HEK293 (cell line): ENCODE measurements around the gene ECD.

Experiments
- OSR2 ChIP-seq: fragments of 450-650 bp; formaldehyde crosslinking; IDR thresholded peaks from 2 replicates; pipeline ENCODE4 v1.5.1; 2016; ENCODE audit warnings: missing biosample characterization, missing genetic modification characterization
- YY1 ChIP-seq: fragments of 450-650 bp; formaldehyde crosslinking; IDR thresholded peaks from 2 replicates; pipeline ENCODE4 v1.5.1; 2018; ENCODE audit warnings: missing biosample characterization, missing genetic modification characterization
- YY2 ChIP-seq: fragments of 450-650 bp; formaldehyde crosslinking; IDR thresholded peaks from 2 replicates; pipeline ENCODE4 v1.5.1; 2016; ENCODE audit warnings: missing biosample characterization, missing genetic modification characterization
- ZNF830 ChIP-seq: fragments of 450-650 bp; IDR thresholded peaks from 2 replicates; pipeline ENCODE4 v1.5.0; 2018; ENCODE audit warnings: missing biosample characterization, missing genetic modification characterization, low read depth, mild to moderate bottlenecking, moderate library complexity
- TF ChIP-seq, protein P1 (sequence below): fragments of 450-650 bp; formaldehyde crosslinking; IDR thresholded peaks from 2 replicates; pipeline ENCODE4 v1.5.1; 2016; ENCODE audit warnings: missing biosample characterization, missing genetic modification characterization
- TF ChIP-seq, protein P2 (sequence below): fragments of 450-650 bp; formaldehyde crosslinking; IDR thresholded peaks from 2 replicates; pipeline ENCODE4 v1.5.1; 2017; ENCODE audit warnings: missing biosample characterization, missing genetic modification characterization
- TF ChIP-seq, protein P3 (sequence below): fragments of 450-650 bp; formaldehyde crosslinking; IDR thresholded peaks from 2 replicates; pipeline ENCODE4 v1.5.1; 2016; ENCODE audit warnings: missing biosample characterization, missing genetic modification characterization
- TF ChIP-seq, protein P4 (sequence below): fragments of 450-650 bp; formaldehyde crosslinking; IDR thresholded peaks from 2 replicates; pipeline ENCODE4 v1.5.1; 2016; ENCODE audit warnings: missing biosample characterization, missing genetic modification characterization
- TF ChIP-seq, protein P5 (sequence below): fragments of 450-650 bp; formaldehyde crosslinking; IDR thresholded peaks from 2 replicates; pipeline ENCODE4 v1.5.1; 2016; ENCODE audit warnings: missing biosample characterization, missing genetic modification characterization, low read depth

DNA sequence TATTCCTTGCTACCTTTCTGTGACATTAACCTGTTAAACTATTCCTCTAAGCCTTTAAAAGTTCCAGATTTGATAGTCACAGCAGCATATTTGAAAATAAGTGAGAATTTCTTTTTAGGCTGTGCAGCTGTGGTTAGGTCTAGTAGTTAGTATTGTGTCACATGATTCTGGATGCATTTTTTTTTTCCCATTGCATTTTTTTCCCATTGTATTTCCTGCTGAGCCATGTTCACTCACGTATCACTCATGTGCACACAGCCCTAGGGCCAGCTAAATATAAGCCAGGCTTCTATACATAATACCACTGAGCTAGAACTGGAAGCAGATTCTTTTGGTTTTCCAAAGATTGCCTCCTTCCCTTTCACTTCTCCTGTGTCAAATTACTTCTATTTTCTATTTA is 41.9 kb upstream of the ECD start:
- TF ChIP-seq, protein P1, sequence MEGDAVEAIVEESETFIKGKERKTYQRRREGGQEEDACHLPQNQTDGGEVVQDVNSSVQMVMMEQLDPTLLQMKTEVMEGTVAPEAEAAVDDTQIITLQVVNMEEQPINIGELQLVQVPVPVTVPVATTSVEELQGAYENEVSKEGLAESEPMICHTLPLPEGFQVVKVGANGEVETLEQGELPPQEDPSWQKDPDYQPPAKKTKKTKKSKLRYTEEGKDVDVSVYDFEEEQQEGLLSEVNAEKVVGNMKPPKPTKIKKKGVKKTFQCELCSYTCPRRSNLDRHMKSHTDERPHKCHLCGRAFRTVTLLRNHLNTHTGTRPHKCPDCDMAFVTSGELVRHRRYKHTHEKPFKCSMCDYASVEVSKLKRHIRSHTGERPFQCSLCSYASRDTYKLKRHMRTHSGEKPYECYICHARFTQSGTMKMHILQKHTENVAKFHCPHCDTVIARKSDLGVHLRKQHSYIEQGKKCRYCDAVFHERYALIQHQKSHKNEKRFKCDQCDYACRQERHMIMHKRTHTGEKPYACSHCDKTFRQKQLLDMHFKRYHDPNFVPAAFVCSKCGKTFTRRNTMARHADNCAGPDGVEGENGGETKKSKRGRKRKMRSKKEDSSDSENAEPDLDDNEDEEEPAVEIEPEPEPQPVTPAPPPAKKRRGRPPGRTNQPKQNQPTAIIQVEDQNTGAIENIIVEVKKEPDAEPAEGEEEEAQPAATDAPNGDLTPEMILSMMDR (tag by site-specific recombination) = no peak
- TF ChIP-seq, protein P2, sequence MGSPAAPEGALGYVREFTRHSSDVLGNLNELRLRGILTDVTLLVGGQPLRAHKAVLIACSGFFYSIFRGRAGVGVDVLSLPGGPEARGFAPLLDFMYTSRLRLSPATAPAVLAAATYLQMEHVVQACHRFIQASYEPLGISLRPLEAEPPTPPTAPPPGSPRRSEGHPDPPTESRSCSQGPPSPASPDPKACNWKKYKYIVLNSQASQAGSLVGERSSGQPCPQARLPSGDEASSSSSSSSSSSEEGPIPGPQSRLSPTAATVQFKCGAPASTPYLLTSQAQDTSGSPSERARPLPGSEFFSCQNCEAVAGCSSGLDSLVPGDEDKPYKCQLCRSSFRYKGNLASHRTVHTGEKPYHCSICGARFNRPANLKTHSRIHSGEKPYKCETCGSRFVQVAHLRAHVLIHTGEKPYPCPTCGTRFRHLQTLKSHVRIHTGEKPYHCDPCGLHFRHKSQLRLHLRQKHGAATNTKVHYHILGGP (tag by site-specific recombination) = no peak
- TF ChIP-seq ZNF830 (tag by site-specific recombination) (no peak), YY1 (no peak), OSR2 (tag by site-specific recombination) (no peak), YY2 (tag by site-specific recombination) (no peak)
- TF ChIP-seq, protein P3, sequence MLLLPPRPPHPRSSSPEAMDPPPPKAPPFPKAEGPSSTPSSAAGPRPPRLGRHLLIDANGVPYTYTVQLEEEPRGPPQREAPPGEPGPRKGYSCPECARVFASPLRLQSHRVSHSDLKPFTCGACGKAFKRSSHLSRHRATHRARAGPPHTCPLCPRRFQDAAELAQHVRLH (tag by site-specific recombination) = no peak
- TF ChIP-seq, protein P4, sequence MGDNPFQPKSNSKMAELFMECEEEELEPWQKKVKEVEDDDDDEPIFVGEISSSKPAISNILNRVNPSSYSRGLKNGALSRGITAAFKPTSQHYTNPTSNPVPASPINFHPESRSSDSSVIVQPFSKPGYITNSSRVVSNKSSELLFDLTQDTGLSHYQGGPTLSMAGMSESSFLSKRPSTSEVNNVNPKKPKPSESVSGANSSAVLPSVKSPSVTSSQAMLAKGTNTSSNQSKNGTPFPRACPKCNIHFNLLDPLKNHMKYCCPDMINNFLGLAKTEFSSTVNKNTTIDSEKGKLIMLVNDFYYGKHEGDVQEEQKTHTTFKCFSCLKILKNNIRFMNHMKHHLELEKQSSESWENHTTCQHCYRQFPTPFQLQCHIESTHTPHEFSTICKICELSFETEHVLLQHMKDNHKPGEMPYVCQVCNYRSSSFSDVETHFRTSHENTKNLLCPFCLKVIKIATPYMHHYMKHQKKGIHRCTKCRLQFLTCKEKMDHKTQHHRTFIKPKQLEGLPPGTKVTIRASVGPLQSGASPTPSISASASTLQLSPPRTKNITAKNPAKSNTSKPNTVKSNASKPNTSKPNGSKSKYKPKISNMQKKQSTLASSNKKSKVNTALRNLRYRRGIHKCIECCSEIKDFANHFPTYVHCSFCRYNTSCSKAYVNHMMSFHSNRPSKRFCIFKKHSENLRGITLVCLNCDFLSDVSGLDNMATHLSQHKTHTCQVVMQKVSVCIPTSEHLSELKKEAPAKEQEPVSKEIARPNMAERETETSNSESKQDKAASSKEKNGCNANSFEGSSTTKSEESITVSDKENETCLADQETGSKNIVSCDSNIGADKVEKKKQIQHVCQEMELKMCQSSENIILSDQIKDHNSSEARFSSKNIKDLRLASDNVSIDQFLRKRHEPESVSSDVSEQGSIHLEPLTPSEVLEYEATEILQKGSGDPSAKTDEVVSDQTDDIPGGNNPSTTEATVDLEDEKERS (tag by site-specific recombination) = no peak
- TF ChIP-seq, protein P5, sequence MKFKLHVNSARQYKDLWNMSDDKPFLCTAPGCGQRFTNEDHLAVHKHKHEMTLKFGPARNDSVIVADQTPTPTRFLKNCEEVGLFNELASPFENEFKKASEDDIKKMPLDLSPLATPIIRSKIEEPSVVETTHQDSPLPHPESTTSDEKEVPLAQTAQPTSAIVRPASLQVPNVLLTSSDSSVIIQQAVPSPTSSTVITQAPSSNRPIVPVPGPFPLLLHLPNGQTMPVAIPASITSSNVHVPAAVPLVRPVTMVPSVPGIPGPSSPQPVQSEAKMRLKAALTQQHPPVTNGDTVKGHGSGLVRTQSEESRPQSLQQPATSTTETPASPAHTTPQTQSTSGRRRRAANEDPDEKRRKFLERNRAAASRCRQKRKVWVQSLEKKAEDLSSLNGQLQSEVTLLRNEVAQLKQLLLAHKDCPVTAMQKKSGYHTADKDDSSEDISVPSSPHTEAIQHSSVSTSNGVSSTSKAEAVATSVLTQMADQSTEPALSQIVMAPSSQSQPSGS = no peak
